GM12801 (cell line): Measurements from ENCODE around the gene SV2C.

Experiments used
- CTCF ChIP-seq: IDR thresholded peaks from one replicate; pipeline ENCODE4 v1.5.1; 2011; ENCODE audit warnings: control low read depth; ENCODE audit not compliant: insufficient read length; ENCODE audit errors: extremely low read depth

Gene SV2C

GRCh38 chr5:76085243-76085579, 2.0 kb downstream of the SV2C start:
- no peak for TF ChIP-seq CTCF

GRCh38 chr5:76086095-76086494, 2.9 kb downstream of the SV2C start:
- TF ChIP-seq CTCF, result no peak

- no peak for TF ChIP-seq CTCF
Measured at GRCh38 chr5:76091351-76091750, 8.2 kb downstream of the SV2C start.

- no peak for TF ChIP-seq CTCF
Measured at GRCh38 chr5:76099286-76099702, 16.1 kb downstream of the SV2C start.

- no peak for TF ChIP-seq CTCF
Measured at GRCh38 chr5:76099756-76100155, 16.6 kb downstream of the SV2C start.

- no peak for TF ChIP-seq CTCF
Measured at GRCh38 chr5:76104027-76104426, 20.8 kb downstream of the SV2C start.

GRCh38 chr5:76106149-76106548, 23.0 kb downstream of the SV2C start:
- no peak for TF ChIP-seq CTCF
